A549 treated with AZD9567 at 1 μM for 4 hours (cell line): Measurements from ENCODE around the gene CTSC. TPM values are rescaled to one million over a fixed set of nuclear protein-coding genes. Genes with fewer than 3 reads are reported as not detected.

Experiments used
- total RNA-seq: library from RNA; stranded (reverse); fragments of 200-300 nt; extraction: Qiagen RNA extraction; gene quantifications from 5 replicates; pipeline ENCODE4 v1.2.3, GENCODE V29; 2022; ENCODE audit not compliant: insufficient read depth

CTSC gene
- total RNA-seq, result 61.5 to 65.9 TPM (median 62.6 TPM) in 5 replicates

DNA sequence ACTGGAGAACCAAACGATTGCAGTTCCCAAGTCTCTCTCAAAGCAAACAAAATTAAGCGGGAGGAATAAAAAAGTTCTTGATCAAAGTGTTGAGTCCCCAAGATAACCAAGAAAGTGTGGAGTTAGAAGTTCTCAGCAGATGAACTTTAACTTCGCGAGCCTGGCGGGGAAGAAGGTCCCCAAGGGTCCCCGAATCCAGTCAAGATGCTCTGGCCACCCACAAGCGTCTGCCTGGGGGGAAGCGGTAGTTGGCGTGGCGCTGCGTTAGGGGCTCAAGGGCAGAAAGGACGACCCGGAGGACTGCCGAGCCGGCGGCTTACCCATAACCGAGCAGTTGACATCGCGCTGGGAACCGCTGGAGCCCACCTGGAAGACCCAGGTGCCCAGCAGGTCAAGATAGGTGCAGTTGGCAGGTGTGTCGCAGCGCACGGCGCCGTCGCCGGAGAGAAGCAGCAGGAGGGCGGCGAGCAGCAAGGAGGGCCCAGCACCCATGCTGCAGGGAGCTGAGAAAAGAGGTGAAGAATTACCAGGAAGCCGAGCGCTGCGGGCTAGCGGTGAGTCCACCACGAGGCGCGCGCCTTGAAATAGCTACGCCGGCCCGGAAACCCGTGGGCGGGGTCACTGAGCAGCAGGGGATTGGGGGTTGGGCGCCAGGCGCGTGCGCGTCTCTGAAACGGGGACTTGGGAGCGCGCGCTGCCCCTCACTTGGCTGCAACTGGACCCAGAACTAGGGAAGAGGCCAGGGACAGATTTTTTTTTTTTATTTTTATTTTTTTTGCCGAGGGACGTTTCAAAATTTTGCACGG lies at the start of gene CTSC:
CTSC (minus strand) TSS at position 556 of the 806 bp plus-strand sequence; CDS start at position 492, 64 bp downstream.

Other genes starting within 250 kb of the CTSC start
- gene RAB38, start 162.3 kb downstream of the CTSC start, total RNA-seq, result 0.77 to 1.2 TPM (median 1.0 TPM) in 4 of 5 replicates, not detected in the other